HCT116 (cell line): ENCODE measurements around the gene THSD4. TPM values are rescaled to one million over a fixed set of nuclear protein-coding genes. Genes with fewer than 3 reads are reported as not detected.

ENCODE experiments used
- ATAC-seq: fragments of 200-7000 bp; cut with Tn5 transposase; 2 replicates; pipeline ENCODE4 v1.9.1; 2020; ENCODE audit warnings: mild to moderate bottlenecking, moderate library complexity
- BruUV-seq: library from RNA; stranded (reverse); fragments of 400-500 nt; replicated peaks from 2 replicates; lab custom pipeline; 2021; lab: Mats Ljungman, UMichigan
- CTCF ChIA-PET: fragments of 300-600 bp; sonication (Branson Sonifier 250); formaldehyde crosslinking; loops from one replicate; lab custom pipeline; 2021; ENCODE audit warnings: antibody characterized with exemption; lab: Charles Lee
- POLR2A ChIA-PET: fragments of 300-600, 350-600 bp; sonication (Branson Sonifier 250); formaldehyde crosslinking; loops from one replicate; lab custom pipeline; 2021; ENCODE audit warnings: antibody characterized with exemption; lab: Charles Lee
- RAD21 ChIA-PET, 2 experiments: fragments of 300-600 bp; sonication (Branson Sonifier 250); formaldehyde crosslinking; loops; one replicate each; lab custom pipeline; 2023; ENCODE audit warnings: low total read pairs in 2 of 2; ENCODE audit not compliant: uncharacterized antibody in 2 of 2, unreplicated experiment in 2 of 2, low non-redundant PET in 1 of 2; lab: Charles Lee
- DNase-seq: peaks from one replicate; pipeline ENCODE4 v3.0.0-alpha.2; 2010; ENCODE audit warnings: low read depth, low spot score
- H2AFZ ChIP-seq: fragments of 200-600 bp; shearing (Covaris generic), sonication (generic); 2 replicates; pipeline ENCODE4 v1.6.1; 2017; ENCODE audit warnings: low read depth, mixed run types, mixed read lengths, antibody characterized with exemption, low read length; ENCODE audit not compliant: poor library complexity, severe bottlenecking
- H3K27ac ChIP-seq: 2 replicates; pipeline ENCODE4 v1.5.1; 2012; ENCODE audit warnings: low read depth, low read length
- H3K27me3 ChIP-seq: fragments of 200-600 bp; sonication (generic); 2 replicates; pipeline ENCODE4 v1.6.1; 2016; ENCODE audit warnings: mixed run types, low read length, mixed read lengths; ENCODE audit not compliant: insufficient read depth
- H3K36me3 ChIP-seq, 2 experiments: fragments of 200-500 bp in 1 of 2; fragments of 200-600 bp in 1 of 2; sonication (Bioruptor generic) in 1 of 2; sonication (generic) in 1 of 2; 2 replicates each; pipeline versions ENCODE4 v1.5.1 to v1.6.1; 2014 to 2016; ENCODE audit warnings: low read length in 2 of 2, inconsistent platforms in 1 of 2, mixed read lengths in 1 of 2, mixed run types in 1 of 2; ENCODE audit not compliant: insufficient read depth in 2 of 2, control insufficient read depth in 1 of 2
- H3K4me1 ChIP-seq, 2 experiments: fragments of 200-600 bp in 1 of 2; sonication (generic) in 1 of 2; 2 replicates each; pipeline versions ENCODE4 v1.5.1 to v1.6.1; 2012 to 2017; ENCODE audit warnings: low read length in 2 of 2, inconsistent platforms in 1 of 2, mild to moderate bottlenecking in 1 of 2, mixed read lengths in 1 of 2, mixed run types in 1 of 2, moderate library complexity in 1 of 2; ENCODE audit not compliant: insufficient read depth in 2 of 2, control insufficient read depth in 1 of 2
- H3K4me2 ChIP-seq: fragments of 200-600 bp; sonication (generic); 2 replicates; pipeline ENCODE4 v1.6.1; 2017; ENCODE audit warnings: mixed run types, low read length, mixed read lengths
- H3K4me3 ChIP-seq, 2 experiments: fragments of 200-600 bp in 1 of 2; sonication (generic) in 1 of 2; replicated peaks in 1 of 2; 2 replicates each; pipeline ENCODE4 v1.5.1; 2011 to 2016; ENCODE audit warnings: low read length in 2 of 2, control low read depth in 1 of 2, low read depth in 1 of 2, mild to moderate bottlenecking in 1 of 2, mixed read lengths in 1 of 2, mixed run types in 1 of 2
- H3K79me2 ChIP-seq: fragments of 200-600 bp; sonication (generic); 2 replicates; pipeline ENCODE4 v1.6.1; 2017; ENCODE audit warnings: mild to moderate bottlenecking, mixed run types, low read length, moderate library complexity, mixed read lengths; ENCODE audit not compliant: insufficient read depth
- H3K9ac ChIP-seq: fragments of 200-600 bp; sonication (generic); 2 replicates; pipeline ENCODE4 v1.6.1; 2016; ENCODE audit warnings: low read length, mixed read lengths
- H3K9me2 ChIP-seq: fragments of 200-600 bp; sonication (generic), shearing (Covaris generic); 2 replicates; pipeline ENCODE4 v1.6.1; 2017; ENCODE audit warnings: mixed run types, mild to moderate bottlenecking, moderate library complexity; ENCODE audit not compliant: insufficient read depth
- H3K9me3 ChIP-seq, 2 experiments: fragments of 200-500 bp in 1 of 2; fragments of 200-600 bp in 1 of 2; sonication (Bioruptor generic) in 1 of 2; sonication (generic) in 1 of 2; 2 replicates each; pipeline ENCODE4 v1.6.1; 2014 to 2017; ENCODE audit warnings: low read length in 2 of 2, mixed read lengths in 2 of 2, inconsistent platforms in 1 of 2, low read depth in 1 of 2, mild to moderate bottlenecking in 1 of 2, mixed run types in 1 of 2, moderate library complexity in 1 of 2; ENCODE audit not compliant: control insufficient read depth in 1 of 2, insufficient read depth in 1 of 2
- H4K20me1 ChIP-seq: fragments of 200-600 bp; sonication (generic), shearing (Covaris generic); 2 replicates; pipeline ENCODE4 v1.6.1; 2017; ENCODE audit warnings: mixed run types, mild to moderate bottlenecking, moderate library complexity; ENCODE audit not compliant: insufficient read depth
- CBX3 ChIP-seq: IDR thresholded peaks from 2 replicates; pipeline ENCODE4 v1.6.1; 2012; ENCODE audit warnings: low read depth
- EGR1 ChIP-seq: IDR thresholded peaks from 2 replicates; pipeline ENCODE4 v1.6.1; 2012; ENCODE audit warnings: low read depth
- EZH2 ChIP-seq: fragments of 200-600 bp; sonication (generic); IDR thresholded peaks from 2 replicates; pipeline ENCODE4 v1.6.1; 2017; ENCODE audit warnings: antibody characterized with exemption, mixed run types
- EZH2phosphoT487 ChIP-seq: fragments of 200-600 bp; IDR thresholded peaks from 2 replicates; pipeline ENCODE4 v1.6.1; 2018; ENCODE audit warnings: antibody characterized with exemption, borderline replicate concordance
- FOSL1 ChIP-seq: IDR thresholded peaks from 2 replicates; pipeline ENCODE4 v1.6.1; 2012; ENCODE audit warnings: low read depth
- POLR2A ChIP-seq: IDR thresholded peaks from 2 replicates; pipeline ENCODE4 v1.7.0; 2011; ENCODE audit warnings: borderline replicate concordance; ENCODE audit not compliant: insufficient read depth, insufficient read length; ENCODE audit errors: extremely low read depth
- POLR2AphosphoS5 ChIP-seq: IDR thresholded peaks from 2 replicates; pipeline ENCODE4 v1.6.1; 2011; ENCODE audit warnings: mild to moderate bottlenecking, low read depth, low read length, moderate library complexity
- SIN3A ChIP-seq: IDR thresholded peaks from 2 replicates; pipeline ENCODE4 v1.6.1; 2012; ENCODE audit warnings: low read depth
- SP1 ChIP-seq: IDR thresholded peaks from 2 replicates; pipeline ENCODE4 v1.6.1; 2012; ENCODE audit warnings: low read depth
- SRF ChIP-seq: IDR thresholded peaks from 2 replicates; pipeline ENCODE4 v1.6.1; 2012; ENCODE audit warnings: low read depth
- ZFX ChIP-seq: fragments of 450-650 bp; IDR thresholded peaks from 2 replicates; pipeline ENCODE4 v1.6.1; 2017
- intact Hi-C: fragments of 100-400 bp; cut with micrococcal nuclease; formaldehyde crosslinking; loops from 2 replicates; pipeline ENCODE4 v1.10.0; 2022
- total RNA-seq: library from RNA; stranded (reverse); gene quantifications from one replicate; pipeline ENCODE4 v1.2.1, GENCODE V29; 2021; ENCODE audit not compliant: unreplicated experiment

THSD4 gene
- total RNA-seq, 1 experiment from 2014 or later: 30.5 TPM

DNA sequence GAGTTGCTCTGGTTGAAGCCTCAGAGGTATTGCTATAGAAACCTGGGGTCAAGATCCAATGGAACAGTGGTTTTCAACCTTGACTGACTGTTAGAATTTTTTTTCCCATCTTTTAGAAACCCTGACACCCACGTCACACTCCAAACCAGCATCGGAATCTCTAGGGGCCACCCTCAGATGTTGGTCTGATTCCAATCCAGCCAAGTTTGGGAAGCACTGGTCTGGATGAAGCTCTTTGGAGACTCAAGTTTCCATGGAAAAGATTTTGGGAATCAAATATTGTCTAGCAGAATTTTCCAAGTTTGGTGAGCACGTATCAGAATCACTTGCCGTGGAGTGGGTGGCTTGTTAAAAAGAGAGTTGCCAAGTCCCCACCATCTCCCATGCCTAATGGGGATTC lies 103.8 kb downstream of the THSD4 start:
- DNase-seq: no peak
- Histone ChIP-seq H3K9me3 (no peaks in the 10 kb centered on the region), H2AFZ (no peak overlapping the region), H3K4me3 (no peak overlapping the region), H3K36me3 (no peaks in the 10 kb centered on the region), H3K79me2 (no peaks in the 10 kb centered on the region), H3K27me3 (no peaks in the 10 kb centered on the region), H4K20me1 (no peaks in the 10 kb centered on the region), H3K9ac (no peak overlapping the region), H3K27ac (no peak overlapping the region), H3K4me2 (no peak overlapping the region), H3K9me2 (no peaks in the 10 kb centered on the region), H3K4me1 (peaks cover 0 to 7% of the 10 kb centered on the region in 2 experiments; a peak in 1 of 4 replicates)
- no peak for TF ChIP-seq FOSL1
- no peak for TF ChIP-seq ZFX
- TF ChIP-seq SIN3A: no peak
- TF ChIP-seq EZH2phosphoT487: no peak
- no peak for TF ChIP-seq EZH2
- TF ChIP-seq CBX3: no peak
- TF ChIP-seq SP1: no peak
- no peak for TF ChIP-seq POLR2A
- no peak for TF ChIP-seq SRF
- TF ChIP-seq POLR2AphosphoS5: no peak
- TF ChIP-seq EGR1: no peak
- ATAC-seq: no peak
- POLR2A ChIA-PET: no interaction called here
- no TSS peak for BruUV-seq
- CTCF ChIA-PET: no interaction called here
- intact Hi-C loops: no loop called here
- RAD21 ChIA-PET: no interaction called here

DNA sequence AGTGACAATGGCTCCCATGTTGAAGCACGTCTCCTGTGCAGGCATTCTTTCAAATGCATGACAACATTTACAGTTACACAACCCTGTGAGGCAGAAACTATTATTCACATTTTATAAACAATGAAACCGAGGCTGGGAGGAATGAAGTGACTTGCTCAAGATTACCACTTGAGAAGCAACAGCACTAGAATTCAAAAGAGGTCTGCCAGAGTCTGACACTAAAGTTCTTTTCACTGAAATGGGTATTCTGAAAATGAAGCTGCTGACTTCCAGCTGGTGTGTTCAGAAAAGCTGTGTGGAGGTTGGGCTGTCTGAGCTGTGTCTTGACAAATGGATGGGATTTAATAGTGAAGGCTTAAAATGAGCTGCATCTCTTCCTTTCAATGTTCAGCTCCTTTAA lies 104.4 kb downstream of the THSD4 start:
- DNase-seq (no peak), ATAC-seq (no peak)
- no peak overlapping the region for H3K4me3 ChIP-seq
- no peaks in the 10 kb centered on the region for H4K20me1 ChIP-seq
- H3K27ac ChIP-seq: no peak overlapping the region
- BruUV-seq: no TSS peak
- no peaks in the 10 kb centered on the region for H3K36me3 ChIP-seq
- H3K27me3 ChIP-seq: no peaks in the 10 kb centered on the region
- no peaks in the 10 kb centered on the region for H3K9me3 ChIP-seq
- no peak overlapping the region for H2AFZ ChIP-seq
- POLR2A ChIA-PET: no interaction called here
- no peaks in the 10 kb centered on the region for H3K79me2 ChIP-seq
- peaks cover 0 to 8% of the 10 kb centered on the region in 2 experiments; a peak in 1 of 4 replicates for H3K4me1 ChIP-seq
- RAD21 ChIA-PET: no interaction called here
- TF ChIP-seq EGR1: no peak
- H3K9me2 ChIP-seq: no peaks in the 10 kb centered on the region
- H3K9ac ChIP-seq: no peak overlapping the region
- intact Hi-C loops: no loop called here
- CTCF ChIA-PET: no interaction called here
- H3K4me2 ChIP-seq: no peak overlapping the region
